Measurements from ENCODE around the gene VWDE.
"Not testable (repeated sequence)": the region's sequence is repeated elsewhere in the genome, so short reads cannot be mapped to it uniquely, and the experiment has no call there.

Gene VWDE

GRCh38 chr7:12402365-12402725 is 1.3 kb downstream of the VWDE start:
- H3K9me3 ChIP-seq (ENCODE audit: control insufficient read depth, low read length), result peaks cover 4% of the 10 kb centered on the region
- no peak overlapping the region for H3K4me3 ChIP-seq (ENCODE audit: insufficient read depth, low read depth, low read length, poor library complexity, severe bottlenecking)
- peaks cover 10% of the 10 kb centered on the region for H3K4me1 ChIP-seq (ENCODE audit: control insufficient read depth, insufficient read depth, low read length, poor library complexity, severe bottlenecking)
- DNase-seq, result no peak
- no peaks in the 10 kb centered on the region for H3K36me3 ChIP-seq (ENCODE audit: control insufficient read depth, insufficient read depth, low read length)
- H3K27me3 ChIP-seq (replicated peaks; ENCODE audit: control insufficient read depth, insufficient read depth, low read length, poor library complexity, severe bottlenecking), result no peaks in the 10 kb centered on the region
- no peak overlapping the region for H3K27ac ChIP-seq (ENCODE audit: insufficient read depth, low read length, poor library complexity, severe bottlenecking)

- Histone ChIP-seq H3K4me3 (ENCODE audit: insufficient read depth, low read depth, low read length, poor library complexity, severe bottlenecking) (no peak overlapping the region), H3K4me1 (ENCODE audit: control insufficient read depth, insufficient read depth, low read length, poor library complexity, severe bottlenecking) (peaks cover 10% of the 10 kb centered on the region), H3K36me3 (ENCODE audit: control insufficient read depth, insufficient read depth, low read length) (no peaks in the 10 kb centered on the region), H3K27me3 (replicated peaks; ENCODE audit: control insufficient read depth, insufficient read depth, low read length, poor library complexity, severe bottlenecking) (no peaks in the 10 kb centered on the region), H3K9me3 (ENCODE audit: control insufficient read depth, low read length) (peaks cover 4% of the 10 kb centered on the region), H3K27ac (ENCODE audit: insufficient read depth, low read length, poor library complexity, severe bottlenecking) (no peak overlapping the region)
- DNase-seq, result no peak
Observed at GRCh38 chr7:12401538-12402364, 1.9 kb downstream of the VWDE start.

GRCh38 chr7:12398186-12398585 is 5.5 kb downstream of the VWDE start:
- H3K27ac ChIP-seq (ENCODE audit: insufficient read depth, low read length, poor library complexity, severe bottlenecking), result no peak overlapping the region
- H3K9me3 ChIP-seq (ENCODE audit: control insufficient read depth, low read length), result peaks cover 4% of the 10 kb centered on the region
- H3K36me3 ChIP-seq (ENCODE audit: control insufficient read depth, insufficient read depth, low read length), result no peaks in the 10 kb centered on the region
- H3K4me3 ChIP-seq (ENCODE audit: insufficient read depth, low read depth, low read length, poor library complexity, severe bottlenecking), result no peak overlapping the region
- no peaks in the 10 kb centered on the region for H3K27me3 ChIP-seq (replicated peaks; ENCODE audit: control insufficient read depth, insufficient read depth, low read length, poor library complexity, severe bottlenecking)
- DNase-seq, result no peak
- H3K4me1 ChIP-seq (ENCODE audit: control insufficient read depth, insufficient read depth, low read length, poor library complexity, severe bottlenecking), result peaks cover 2% of the 10 kb centered on the region

GRCh38 chr7:12397671-12398070 is 6.0 kb downstream of the VWDE start:
- no peak for DNase-seq
- Histone ChIP-seq H3K27me3 (replicated peaks; ENCODE audit: control insufficient read depth, insufficient read depth, low read length, poor library complexity, severe bottlenecking) (no peaks in the 10 kb centered on the region), H3K4me3 (ENCODE audit: insufficient read depth, low read depth, low read length, poor library complexity, severe bottlenecking) (no peak overlapping the region), H3K9me3 (ENCODE audit: control insufficient read depth, low read length) (peaks cover 4% of the 10 kb centered on the region), H3K4me1 (ENCODE audit: control insufficient read depth, insufficient read depth, low read length, poor library complexity, severe bottlenecking) (no peaks in the 10 kb centered on the region), H3K36me3 (ENCODE audit: control insufficient read depth, insufficient read depth, low read length) (no peaks in the 10 kb centered on the region), H3K27ac (ENCODE audit: insufficient read depth, low read length, poor library complexity, severe bottlenecking) (no peak overlapping the region)

GRCh38 chr7:12396670-12397069 is 7.0 kb downstream of the VWDE start:
- not testable (repeated sequence) for H3K27ac ChIP-seq (ENCODE audit: insufficient read depth, low read length, poor library complexity, severe bottlenecking); H3K4me3 ChIP-seq (ENCODE audit: insufficient read depth, low read depth, low read length, poor library complexity, severe bottlenecking); H3K9me3 ChIP-seq (ENCODE audit: control insufficient read depth, low read length); DNase-seq; H3K36me3 ChIP-seq (ENCODE audit: control insufficient read depth, insufficient read depth, low read length); H3K27me3 ChIP-seq (replicated peaks; ENCODE audit: control insufficient read depth, insufficient read depth, low read length, poor library complexity, severe bottlenecking); H3K4me1 ChIP-seq (ENCODE audit: control insufficient read depth, insufficient read depth, low read length, poor library complexity, severe bottlenecking)

- Histone ChIP-seq H3K27ac (ENCODE audit: insufficient read depth, low read length, poor library complexity, severe bottlenecking) (no peak overlapping the region), H3K4me1 (ENCODE audit: control insufficient read depth, insufficient read depth, low read length, poor library complexity, severe bottlenecking) (no peaks in the 10 kb centered on the region), H3K4me3 (ENCODE audit: insufficient read depth, low read depth, low read length, poor library complexity, severe bottlenecking) (no peak overlapping the region), H3K27me3 (replicated peaks; ENCODE audit: control insufficient read depth, insufficient read depth, low read length, poor library complexity, severe bottlenecking) (no peaks in the 10 kb centered on the region), H3K36me3 (ENCODE audit: control insufficient read depth, insufficient read depth, low read length) (no peaks in the 10 kb centered on the region), H3K9me3 (ENCODE audit: control insufficient read depth, low read length) (no peaks in the 10 kb centered on the region)
- DNase-seq, result no peak
Observed at GRCh38 chr7:12391922-12392615, 11.6 kb downstream of the VWDE start.

GRCh38 chr7:12389089-12389700 is 14.5 kb downstream of the VWDE start:
- no peak overlapping the region for H3K4me3 ChIP-seq (ENCODE audit: insufficient read depth, low read depth, low read length, poor library complexity, severe bottlenecking)
- DNase-seq, result peak in 1 of 3 donors; percentile 5
- H3K36me3 ChIP-seq (ENCODE audit: control insufficient read depth, insufficient read depth, low read length), result no peaks in the 10 kb centered on the region
- no peak overlapping the region for H3K27ac ChIP-seq (ENCODE audit: insufficient read depth, low read length, poor library complexity, severe bottlenecking)
- no peaks in the 10 kb centered on the region for H3K4me1 ChIP-seq (ENCODE audit: control insufficient read depth, insufficient read depth, low read length, poor library complexity, severe bottlenecking)
- no peaks in the 10 kb centered on the region for H3K27me3 ChIP-seq (replicated peaks; ENCODE audit: control insufficient read depth, insufficient read depth, low read length, poor library complexity, severe bottlenecking)
- H3K9me3 ChIP-seq (ENCODE audit: control insufficient read depth, low read length), result no peaks in the 10 kb centered on the region

- Histone ChIP-seq H3K4me1 (ENCODE audit: control insufficient read depth, insufficient read depth, low read length, poor library complexity, severe bottlenecking) (no peaks in the 10 kb centered on the region), H3K27me3 (replicated peaks; ENCODE audit: control insufficient read depth, insufficient read depth, low read length, poor library complexity, severe bottlenecking) (no peaks in the 10 kb centered on the region), H3K4me3 (ENCODE audit: insufficient read depth, low read depth, low read length, poor library complexity, severe bottlenecking) (no peak overlapping the region), H3K9me3 (ENCODE audit: control insufficient read depth, low read length) (no peaks in the 10 kb centered on the region), H3K36me3 (ENCODE audit: control insufficient read depth, insufficient read depth, low read length) (no peaks in the 10 kb centered on the region), H3K27ac (ENCODE audit: insufficient read depth, low read length, poor library complexity, severe bottlenecking) (no peak overlapping the region)
- no peak for DNase-seq
Observed at GRCh38 chr7:12386313-12386740, 17.3 kb downstream of the VWDE start.

- DNase-seq, result no peak
- Histone ChIP-seq H3K27me3 (replicated peaks; ENCODE audit: control insufficient read depth, insufficient read depth, low read length, poor library complexity, severe bottlenecking) (no peaks in the 10 kb centered on the region), H3K27ac (ENCODE audit: insufficient read depth, low read length, poor library complexity, severe bottlenecking) (no peak overlapping the region), H3K4me3 (ENCODE audit: insufficient read depth, low read depth, low read length, poor library complexity, severe bottlenecking) (no peak overlapping the region), H3K9me3 (ENCODE audit: control insufficient read depth, low read length) (no peaks in the 10 kb centered on the region), H3K36me3 (ENCODE audit: control insufficient read depth, insufficient read depth, low read length) (no peaks in the 10 kb centered on the region), H3K4me1 (ENCODE audit: control insufficient read depth, insufficient read depth, low read length, poor library complexity, severe bottlenecking) (no peaks in the 10 kb centered on the region)
Observed at GRCh38 chr7:12385364-12385786, 18.3 kb downstream of the VWDE start.

- no peak overlapping the region for H3K27ac ChIP-seq (ENCODE audit: insufficient read depth, low read length, poor library complexity, severe bottlenecking)
- no peak overlapping the region for H3K4me3 ChIP-seq (ENCODE audit: insufficient read depth, low read depth, low read length, poor library complexity, severe bottlenecking)
- H3K36me3 ChIP-seq (ENCODE audit: control insufficient read depth, insufficient read depth, low read length), result no peaks in the 10 kb centered on the region
- H3K4me1 ChIP-seq (ENCODE audit: control insufficient read depth, insufficient read depth, low read length, poor library complexity, severe bottlenecking), result no peaks in the 10 kb centered on the region
- no peaks in the 10 kb centered on the region for H3K27me3 ChIP-seq (replicated peaks; ENCODE audit: control insufficient read depth, insufficient read depth, low read length, poor library complexity, severe bottlenecking)
- no peaks in the 10 kb centered on the region for H3K9me3 ChIP-seq (ENCODE audit: control insufficient read depth, low read length)
- no peak for DNase-seq
Observed at GRCh38 chr7:12383377-12383776, 20.3 kb downstream of the VWDE start.

Measured in effector memory CD4-positive, alpha-beta T cell (primary cell).